Esophagus muscularis mucosa (tissue), 4 donors: ENCODE measurements around the gene APOM. TPM values are rescaled to one million over a fixed set of nuclear protein-coding genes. Genes with fewer than 3 reads are reported as not detected.

Source experiments
- DNase-seq: peaks from one replicate; pipeline ENCODE4 v3.0.0-alpha.2; 2017; ENCODE audit errors: extremely low spot score
- H3K27ac ChIP-seq, 4 donors: fragments of 200-600 bp; sonication (generic); replicated peaks in 1 of 4; 1 replicate in 3 of 4; 2 replicates in 1 of 4; pipeline ENCODE4 v1.5.1; 2016 to 2019; ENCODE audit warnings: mild to moderate bottlenecking in 1 of 4
- H3K27me3 ChIP-seq, 4 donors: fragments of 200-600 bp; sonication (generic); one replicate each; pipeline versions ENCODE4 v1.5.1 to v1.6.0; 2016 to 2019
- H3K36me3 ChIP-seq, 4 donors: fragments of 200-600 bp; sonication (generic); one replicate each; pipeline ENCODE4 v1.5.1; 2016 to 2019
- H3K4me1 ChIP-seq, 4 donors: fragments of 200-600 bp; sonication (generic); one replicate each; pipeline ENCODE4 v1.5.1; 2016 to 2019
- H3K4me3 ChIP-seq, 4 donors: fragments of 200-600 bp; sonication (generic); 1 replicate in 2 of 4; 2 replicates in 2 of 4; pipeline ENCODE4 v1.5.1; 2016 to 2019; ENCODE audit warnings: mild to moderate bottlenecking in 4 of 4, moderate library complexity in 1 of 4
- H3K9me3 ChIP-seq, 4 donors: fragments of 200-600 bp; sonication (generic); 1 replicate in 3 of 4; 2 replicates in 1 of 4; pipeline ENCODE4 v1.5.1; 2016 to 2019
- EP300 ChIP-seq: sonication (generic); formaldehyde crosslinking; IDR thresholded peaks from one replicate; pipeline ENCODE4 v1.6.1; 2017; ENCODE audit warnings: antibody characterized with exemption
- POLR2A ChIP-seq: fragments of 450-650 bp; IDR thresholded peaks from one replicate; pipeline ENCODE4 v1.6.1; 2017; ENCODE audit warnings: antibody characterized with exemption, moderate library complexity, mild to moderate bottlenecking, low read depth
- POLR2AphosphoS5 ChIP-seq, 2 donors: sonication (generic); formaldehyde crosslinking; IDR thresholded peaks; one replicate each; pipeline ENCODE4 v1.6.1; 2017; ENCODE audit warnings: antibody characterized with exemption in 2 of 2
- WGBS: methylation state at CpG from one replicate; pipeline ENCODE4 v1.1.5; 2018; 5-methylcytosine and 5-hydroxymethylcytosine counted together
- intact Hi-C: fragments of 100-400 bp; cut with DNase I; formaldehyde crosslinking; loops from one replicate; pipeline ENCODE4 v1.15.1; 2023
- total RNA-seq, 4 donors: library from RNA; depleted of rRNA; stranded (reverse); fragments of >200 nt; gene quantifications; one replicate each; pipeline versions ENCODE4 v1.1.0 to v1.2.1, GENCODE V29; 2016
- TF ChIP-seq, protein P1 (sequence below), 3 experiments: fragments of 200-600 bp in 2 of 3; fragments of 450-650 bp in 1 of 3; sonication (generic) in 2 of 3; IDR thresholded peaks; one replicate each; pipeline ENCODE4 v1.5.1; 2017 to 2019; ENCODE audit warnings: antibody characterized with exemption in 3 of 3, mild to moderate bottlenecking in 2 of 3, moderate library complexity in 1 of 3

APOM gene
- total RNA-seq, 4 donors from 2014 or later, result 1.5 to 3.3 (median 2.0) TPM

DNA sequence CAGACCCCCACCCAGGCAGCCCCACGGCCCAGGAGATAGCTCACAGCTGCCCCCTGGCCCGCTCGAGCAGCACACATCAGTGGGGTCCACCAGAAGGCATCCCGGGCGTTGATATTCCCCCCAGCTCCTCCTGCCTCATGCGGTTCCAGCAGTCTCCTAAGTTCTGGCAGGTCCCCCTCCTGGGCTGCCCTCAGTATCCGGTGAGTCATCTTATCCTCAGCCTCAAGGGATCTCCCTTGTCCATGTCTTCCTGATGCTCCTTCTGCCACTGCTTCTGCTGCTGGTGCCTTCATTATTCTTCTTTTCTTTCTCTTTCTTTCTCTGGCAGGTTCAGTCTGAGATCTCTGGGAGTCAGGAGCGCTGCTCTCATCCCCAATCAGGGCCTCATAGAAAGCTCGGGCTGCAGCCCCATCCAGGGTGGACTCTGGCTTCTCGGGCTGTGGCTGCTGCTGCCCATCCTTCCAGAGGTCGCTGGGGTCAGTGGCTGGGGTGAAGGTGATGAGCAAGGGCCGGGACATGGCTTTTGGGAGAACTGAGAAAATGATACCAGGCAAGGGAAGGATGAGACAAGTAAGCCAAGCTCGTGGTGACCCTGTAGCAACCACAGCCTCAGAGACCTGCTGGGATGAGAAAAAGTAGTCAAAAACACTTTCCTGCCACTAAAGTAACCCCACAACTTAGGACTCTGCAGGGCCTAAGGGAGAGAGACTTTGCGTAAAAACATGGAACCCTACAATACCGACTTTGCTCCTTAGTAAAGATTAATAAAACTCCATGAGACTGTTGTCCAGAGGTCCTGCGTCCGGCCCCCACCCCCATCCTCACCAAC is 8.5 kb downstream of the APOM start:
- Histone ChIP-seq H3K9me3 (no peaks in the 10 kb centered on the region), H3K4me1 (peaks cover 59 to 79% (median 70%) of the 10 kb centered on the region in 4 donors), H3K27ac (peak overlapping the region; percentile 95 to 99 (median 98)), H3K27me3 (no peaks in the 10 kb centered on the region), H3K4me3 (peak overlapping the region; percentile 66 to 93 (median 78)), H3K36me3 (peaks cover 16 to 41% (median 38%) of the 10 kb centered on the region in 4 donors)
- TF ChIP-seq POLR2AphosphoS5 (IDR thresholded peaks at IDR 0.05), result peak; percentile 48 to 54
- TF ChIP-seq EP300, result no peak
- intact Hi-C loops, result no loop called here
- WGBS, result 15% methylated on average over 16 of the region's 17 CpGs
- no peak for DNase-seq

GRCh38 chr6:31664790-31665500 is 9.3 kb downstream of the APOM start, which contains the start of gene GPANK1:
Gene GPANK1 (minus strand): TSS chr6:31664997. CDS start chr6:31664478, 519 bp downstream.
- WGBS, result 2% methylated on average over 30 of the region's 39 CpGs
- Histone ChIP-seq H3K36me3 (peaks cover 23 to 48% (median 46%) of the 10 kb centered on the region in 4 donors), H3K27ac (peak within 1 kb of the TSS; percentile 95 to 99 (median 98)), H3K4me3 (peak within 1 kb of the TSS; percentile 66 to 93 (median 78)), H3K9me3 (no peaks in the 10 kb centered on the region), H3K27me3 (no peaks in the 10 kb centered on the region), H3K4me1 (peaks cover 55 to 75% (median 63%) of the 10 kb centered on the region in 4 donors)
- peak; percentile 98 for DNase-seq
- TF ChIP-seq POLR2A (no peak), POLR2AphosphoS5 (IDR thresholded peaks at IDR 0.05) (peak; percentile 82 to 90)
- intact Hi-C loops, result no loop called here

DNA sequence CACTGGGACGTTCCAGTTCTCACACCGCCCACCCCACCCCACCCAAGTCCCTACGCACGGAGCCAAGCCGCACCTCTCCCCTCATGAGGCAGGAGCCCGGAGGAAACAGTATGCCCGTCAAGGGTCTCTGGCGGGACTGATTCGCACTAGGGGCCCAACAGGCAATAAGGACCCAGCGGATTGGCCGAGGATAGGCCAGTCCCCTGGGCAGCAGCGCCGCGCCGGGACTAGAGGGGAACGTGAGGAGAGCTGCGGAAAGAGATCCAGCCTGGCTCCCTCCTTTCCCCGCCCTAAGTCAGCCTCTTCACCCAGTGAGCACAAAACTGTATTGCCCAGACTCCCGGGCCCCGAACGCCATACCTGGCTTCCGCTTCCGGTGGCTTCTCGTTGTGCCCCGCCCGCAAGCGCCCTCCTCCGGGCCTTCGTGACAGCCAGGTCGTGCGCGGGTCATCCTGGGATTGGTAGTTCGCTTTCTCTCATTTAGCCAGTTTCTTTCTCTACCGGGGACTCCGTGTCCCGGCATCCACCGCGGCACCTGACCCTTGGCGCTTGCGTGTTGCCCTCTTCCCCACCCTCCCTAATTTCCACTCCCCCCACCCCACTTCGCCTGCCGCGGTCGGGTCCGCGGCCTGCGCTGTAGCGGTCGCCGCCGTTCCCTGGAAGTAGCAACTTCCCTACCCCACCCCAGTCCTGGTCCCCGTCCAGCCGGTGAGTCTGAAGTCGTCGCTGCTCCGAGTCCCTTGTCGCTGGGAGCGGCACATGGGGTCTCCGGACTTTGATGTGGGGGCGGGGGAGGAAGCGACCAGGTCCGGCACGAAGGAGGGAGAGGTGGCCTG is 10.0 kb downstream of the APOM start, which contains the start of gene CSNK2B:
CSNK2B (plus strand) TSS at position 580 of the 836 bp plus-strand sequence. CDS start 752 bp downstream, outside the sequence.
- intact Hi-C loops, result no loop called here
- under 1% methylated on average over 31 of the region's 63 CpGs for WGBS
- H3K4me1 ChIP-seq, result peaks cover 54 to 71% (median 62%) of the 10 kb centered on the region in 4 donors

DNA sequence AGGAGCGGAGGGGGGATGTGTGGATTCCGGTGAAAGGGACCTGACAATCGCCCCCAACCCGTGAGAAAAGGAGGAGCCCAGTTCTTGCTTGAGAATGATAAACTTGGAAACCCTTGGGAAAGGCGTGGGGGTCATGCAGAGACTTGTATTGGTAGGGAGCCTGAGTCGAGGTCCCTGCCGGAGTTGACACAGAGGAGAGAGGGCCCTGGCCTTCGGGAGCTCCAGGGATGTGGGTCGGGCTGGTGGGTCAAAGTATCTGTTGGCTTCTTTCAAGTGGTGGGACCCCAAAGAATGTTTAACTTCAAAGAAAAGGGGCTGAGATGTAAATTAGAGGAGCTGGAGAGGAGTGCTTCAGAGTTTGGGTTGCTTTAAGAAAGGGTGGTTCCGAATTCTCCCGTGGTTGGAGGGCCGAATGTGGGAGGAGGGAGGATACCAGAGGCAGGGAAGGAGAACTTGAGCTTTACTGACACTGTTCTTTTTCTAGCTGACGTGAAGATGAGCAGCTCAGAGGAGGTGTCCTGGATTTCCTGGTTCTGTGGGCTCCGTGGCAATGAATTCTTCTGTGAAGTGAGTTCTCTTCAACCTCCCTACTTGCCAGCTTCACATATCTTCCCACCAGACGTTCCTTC is 10.8 kb downstream of the APOM start:
- H3K36me3 ChIP-seq, result peaks cover 37 to 63% (median 60%) of the 10 kb centered on the region in 4 donors
- WGBS, result 2% methylated on average over 15 of the region's 15 CpGs
- intact Hi-C loops, result no loop called here
- H3K27me3 ChIP-seq, result no peaks in the 10 kb centered on the region
- TF ChIP-seq POLR2AphosphoS5 (IDR thresholded peaks at IDR 0.05), result no peak
- TF ChIP-seq POLR2A, result no peak
- TF ChIP-seq, protein P1, sequence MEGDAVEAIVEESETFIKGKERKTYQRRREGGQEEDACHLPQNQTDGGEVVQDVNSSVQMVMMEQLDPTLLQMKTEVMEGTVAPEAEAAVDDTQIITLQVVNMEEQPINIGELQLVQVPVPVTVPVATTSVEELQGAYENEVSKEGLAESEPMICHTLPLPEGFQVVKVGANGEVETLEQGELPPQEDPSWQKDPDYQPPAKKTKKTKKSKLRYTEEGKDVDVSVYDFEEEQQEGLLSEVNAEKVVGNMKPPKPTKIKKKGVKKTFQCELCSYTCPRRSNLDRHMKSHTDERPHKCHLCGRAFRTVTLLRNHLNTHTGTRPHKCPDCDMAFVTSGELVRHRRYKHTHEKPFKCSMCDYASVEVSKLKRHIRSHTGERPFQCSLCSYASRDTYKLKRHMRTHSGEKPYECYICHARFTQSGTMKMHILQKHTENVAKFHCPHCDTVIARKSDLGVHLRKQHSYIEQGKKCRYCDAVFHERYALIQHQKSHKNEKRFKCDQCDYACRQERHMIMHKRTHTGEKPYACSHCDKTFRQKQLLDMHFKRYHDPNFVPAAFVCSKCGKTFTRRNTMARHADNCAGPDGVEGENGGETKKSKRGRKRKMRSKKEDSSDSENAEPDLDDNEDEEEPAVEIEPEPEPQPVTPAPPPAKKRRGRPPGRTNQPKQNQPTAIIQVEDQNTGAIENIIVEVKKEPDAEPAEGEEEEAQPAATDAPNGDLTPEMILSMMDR (IDR thresholded peaks at IDR 0.05), result no peak
- TF ChIP-seq EP300, result no peak
- peak overlapping the region; percentile 66 to 93 (median 78) for H3K4me3 ChIP-seq
- peaks cover 47 to 64% (median 55%) of the 10 kb centered on the region in 4 donors for H3K4me1 ChIP-seq
- peak overlapping the region; percentile 95 to 99 (median 98) for H3K27ac ChIP-seq
- H3K9me3 ChIP-seq, result no peaks in the 10 kb centered on the region
- no peak for DNase-seq

More for the DNA sequence above, 10.0 kb downstream of the APOM start, which contains the start of gene CSNK2B:
- Histone ChIP-seq H3K27me3 (no peaks in the 10 kb centered on the region), H3K36me3 (peaks cover 31 to 56% (median 53%) of the 10 kb centered on the region in 4 donors), H3K27ac (peak within 1 kb of the TSS; percentile 95 to 99 (median 98)), H3K4me3 (peak within 1 kb of the TSS; percentile 66 to 93 (median 78)), H3K9me3 (no peaks in the 10 kb centered on the region)
- peak; percentile 100 for DNase-seq
- TF ChIP-seq EP300 (no peak), POLR2AphosphoS5 (IDR thresholded peaks at IDR 0.05) (peak; percentile 93), POLR2A (peak; percentile 65)
- TF ChIP-seq, protein P1 (IDR thresholded peaks at IDR 0.05), result no peak

DNA sequence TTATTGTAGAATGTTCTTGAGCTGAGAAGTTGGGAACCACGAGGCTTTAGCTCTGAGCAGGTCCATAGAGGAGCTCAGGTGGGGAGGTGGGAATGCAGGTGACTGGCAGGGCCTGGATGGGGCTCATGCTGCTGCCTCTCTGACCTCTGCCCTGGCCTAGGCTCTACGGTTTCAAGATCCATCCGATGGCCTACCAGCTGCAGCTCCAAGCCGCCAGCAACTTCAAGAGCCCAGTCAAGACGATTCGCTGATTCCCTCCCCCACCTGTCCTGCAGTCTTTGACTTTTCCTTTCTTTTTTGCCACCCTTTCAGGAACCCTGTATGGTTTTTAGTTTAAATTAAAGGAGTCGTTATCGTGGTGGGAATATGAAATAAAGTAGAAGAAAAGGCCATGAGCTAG is 14.0 kb downstream of the APOM start, which contains the start of gene LY6G5B:
LY6G5B (plus strand) TSS at position 301 of the 400 bp plus-strand sequence. CDS start 975 bp downstream, outside the sequence.
- TF ChIP-seq POLR2A (no peak), POLR2AphosphoS5 (IDR thresholded peaks at IDR 0.05) (no peak), EP300 (no peak)
- TF ChIP-seq, protein P1 (IDR thresholded peaks at IDR 0.05), result no peak
- H3K27ac ChIP-seq, result no peak within 1 kb of the TSS
- intact Hi-C loops, result no loop called here
- H3K9me3 ChIP-seq, result no peaks in the 10 kb centered on the region
- DNase-seq, result no peak
- peaks cover 46 to 75% (median 72%) of the 10 kb centered on the region in 4 donors for H3K36me3 ChIP-seq
- no peaks in the 10 kb centered on the region for H3K27me3 ChIP-seq
- 92% methylated on average over 8 of the region's 8 CpGs for WGBS
- H3K4me1 ChIP-seq, result peaks cover 19 to 33% (median 27%) of the 10 kb centered on the region in 4 donors
- no peak within 1 kb of the TSS for H3K4me3 ChIP-seq
